A673 (cell line): ENCODE data around the gene FETUB. TPM values are rescaled to one million over a fixed set of nuclear protein-coding genes. Genes with fewer than 3 reads are reported as not detected.

ENCODE experiments used
- BruUV-seq: library from RNA; stranded (reverse); fragments of 400-500 nt; replicated peaks from 2 replicates; lab custom pipeline; 2021; lab: Mats Ljungman, UMichigan
- CTCF ChIA-PET: fragments of 300-600 bp; sonication (Branson Sonifier 250); formaldehyde crosslinking; loops from one replicate; lab custom pipeline; 2022; ENCODE audit warnings: antibody characterized with exemption; lab: Charles Lee
- POLR2A ChIA-PET: fragments of 300-600 bp; sonication (Branson Sonifier 250); formaldehyde crosslinking; loops from one replicate; lab custom pipeline; 2022; ENCODE audit warnings: antibody characterized with exemption; ENCODE audit not compliant: low non-redundant PET; lab: Charles Lee
- DNase-seq: peaks from one replicate; pipeline ENCODE4 v3.0.0-alpha.2; 2015; ENCODE audit warnings: low spot score
- H3K27ac ChIP-seq: fragments of 200-600 bp; sonication (generic); 2 replicates; pipeline ENCODE4 v1.5.1; 2016; ENCODE audit warnings: mixed run types, low read depth, mild to moderate bottlenecking, mixed read lengths, antibody characterized with exemption, low read length; ENCODE audit not compliant: poor library complexity, severe bottlenecking
- H3K27me3 ChIP-seq: fragments of 200-600 bp; sonication (generic); replicated peaks from 2 replicates; pipeline ENCODE4 v1.6.1; 2017; ENCODE audit warnings: mixed run types, low read depth, mild to moderate bottlenecking, mixed read lengths, antibody characterized with exemption, low read length; ENCODE audit not compliant: insufficient read depth, poor library complexity
- H3K36me3 ChIP-seq: fragments of 200-600 bp; sonication (generic); 2 replicates; pipeline ENCODE4 v1.6.1; 2016; ENCODE audit warnings: mixed run types, mild to moderate bottlenecking, mixed read lengths, antibody characterized with exemption, low read length; ENCODE audit not compliant: insufficient read depth, poor library complexity, severe bottlenecking
- H3K4me1 ChIP-seq: fragments of 200-600 bp; sonication (generic); 2 replicates; pipeline ENCODE4 v1.6.1; 2017; ENCODE audit warnings: mixed run types, mild to moderate bottlenecking, mixed read lengths, antibody characterized with exemption, low read length; ENCODE audit not compliant: insufficient read depth, poor library complexity, severe bottlenecking
- H3K4me3 ChIP-seq: fragments of 200-600 bp; sonication (generic); 2 replicates; pipeline ENCODE4 v1.5.1; 2016; ENCODE audit warnings: low read depth, mixed run types, mild to moderate bottlenecking, mixed read lengths, low read length; ENCODE audit not compliant: poor library complexity, severe bottlenecking
- H3K9me3 ChIP-seq: fragments of 200-600 bp; sonication (generic); 2 replicates; pipeline ENCODE4 v1.6.1; 2016; ENCODE audit warnings: mixed run types, low read depth, mild to moderate bottlenecking, mixed read lengths, antibody characterized with exemption, low read length; ENCODE audit not compliant: poor library complexity, severe bottlenecking
- EZH2 ChIP-seq: fragments of 200-600 bp; sonication (generic); IDR thresholded peaks from 2 replicates; pipeline ENCODE4 v1.6.1; 2017; ENCODE audit warnings: borderline replicate concordance, low read depth, mild to moderate bottlenecking, mixed read lengths, antibody characterized with exemption, low read length; ENCODE audit not compliant: poor library complexity, severe bottlenecking
- intact Hi-C: fragments of 100-400 bp; cut with micrococcal nuclease; formaldehyde crosslinking; loops from one replicate; pipeline ENCODE4 v1.10.0; 2022; ENCODE audit not compliant: unreplicated experiment
- total RNA-seq: library from RNA; stranded (reverse); gene quantifications from 2 replicates; pipeline ENCODE4 v1.2.3, GENCODE V29; 2021
- TF ChIP-seq, protein P1 (sequence below): fragments of 300-800, 200-600 bp; sonication (generic); conservative IDR thresholded peaks from 2 replicates; pipeline ENCODE4 v1.5.1; 2017; ENCODE audit warnings: low read depth, mild to moderate bottlenecking, antibody characterized with exemption, low read length, moderate library complexity, mixed read lengths

The FETUB gene
- total RNA-seq, 1 experiment from 2014 or later, result not detected

DNA sequence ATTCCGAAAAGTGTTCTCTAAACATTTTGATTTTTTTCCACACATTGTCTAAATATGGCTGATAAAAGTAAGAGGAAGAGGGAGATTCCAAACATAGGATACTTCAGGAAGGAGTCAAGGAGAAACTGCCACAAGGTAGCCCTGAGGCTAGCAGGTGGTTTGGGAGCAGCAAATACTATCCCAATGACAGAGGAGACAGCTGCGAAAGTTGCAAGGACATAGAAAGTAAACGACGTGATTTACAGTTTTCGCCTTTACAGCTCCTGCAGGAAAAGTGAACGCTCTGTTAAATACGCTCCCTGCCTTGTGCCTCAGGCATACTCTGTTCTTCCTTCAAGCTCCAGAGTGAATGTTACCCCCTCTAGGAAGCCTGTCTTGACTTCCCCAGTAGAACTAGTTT, 3.7 kb upstream of the FETUB start:
- H3K4me1 ChIP-seq, result no peaks in the 10 kb centered on the region
- H3K27ac ChIP-seq, result no peak overlapping the region
- intact Hi-C loops, result no loop called here
- H3K4me3 ChIP-seq, result no peak overlapping the region
- ChIA-PET POLR2A (no interaction called here), CTCF (no interaction called here)
- no peaks in the 10 kb centered on the region for H3K36me3 ChIP-seq
- TF ChIP-seq EZH2, result no peak
- TF ChIP-seq, protein P1, sequence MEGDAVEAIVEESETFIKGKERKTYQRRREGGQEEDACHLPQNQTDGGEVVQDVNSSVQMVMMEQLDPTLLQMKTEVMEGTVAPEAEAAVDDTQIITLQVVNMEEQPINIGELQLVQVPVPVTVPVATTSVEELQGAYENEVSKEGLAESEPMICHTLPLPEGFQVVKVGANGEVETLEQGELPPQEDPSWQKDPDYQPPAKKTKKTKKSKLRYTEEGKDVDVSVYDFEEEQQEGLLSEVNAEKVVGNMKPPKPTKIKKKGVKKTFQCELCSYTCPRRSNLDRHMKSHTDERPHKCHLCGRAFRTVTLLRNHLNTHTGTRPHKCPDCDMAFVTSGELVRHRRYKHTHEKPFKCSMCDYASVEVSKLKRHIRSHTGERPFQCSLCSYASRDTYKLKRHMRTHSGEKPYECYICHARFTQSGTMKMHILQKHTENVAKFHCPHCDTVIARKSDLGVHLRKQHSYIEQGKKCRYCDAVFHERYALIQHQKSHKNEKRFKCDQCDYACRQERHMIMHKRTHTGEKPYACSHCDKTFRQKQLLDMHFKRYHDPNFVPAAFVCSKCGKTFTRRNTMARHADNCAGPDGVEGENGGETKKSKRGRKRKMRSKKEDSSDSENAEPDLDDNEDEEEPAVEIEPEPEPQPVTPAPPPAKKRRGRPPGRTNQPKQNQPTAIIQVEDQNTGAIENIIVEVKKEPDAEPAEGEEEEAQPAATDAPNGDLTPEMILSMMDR, result no peak
- no TSS peak for BruUV-seq
- DNase-seq, result no peak
- H3K9me3 ChIP-seq, result no peaks in the 10 kb centered on the region
- H3K27me3 ChIP-seq, result no peaks in the 10 kb centered on the region

DNA sequence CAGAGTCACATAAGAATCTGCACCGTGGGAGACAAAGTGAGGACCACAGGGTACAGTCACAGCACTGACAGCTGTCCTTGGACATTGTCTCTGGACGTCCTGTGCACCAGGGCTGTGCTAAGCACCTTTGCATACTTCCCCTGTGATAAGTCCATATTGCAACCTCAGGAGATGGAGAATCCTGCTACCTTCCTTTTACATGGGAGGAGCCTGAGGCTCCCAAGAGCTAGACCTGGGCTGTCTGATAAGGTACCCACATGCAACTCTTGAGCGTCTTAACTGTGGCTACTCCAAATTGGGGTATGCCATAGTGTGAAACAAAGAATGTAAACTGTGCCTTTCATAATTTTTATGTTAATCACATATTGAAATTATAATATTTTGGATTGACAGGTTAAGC, 2.5 kb upstream of the FETUB start:
- Histone ChIP-seq H3K9me3 (no peaks in the 10 kb centered on the region), H3K36me3 (no peaks in the 10 kb centered on the region), H3K4me3 (no peak overlapping the region), H3K27me3 (no peaks in the 10 kb centered on the region), H3K4me1 (no peaks in the 10 kb centered on the region), H3K27ac (no peak overlapping the region)
- ChIA-PET CTCF (no interaction called here), POLR2A (no interaction called here)
- BruUV-seq, result no TSS peak
- no peak for DNase-seq
- intact Hi-C loops, result no loop called here
- TF ChIP-seq, protein P1, result no peak

DNA sequence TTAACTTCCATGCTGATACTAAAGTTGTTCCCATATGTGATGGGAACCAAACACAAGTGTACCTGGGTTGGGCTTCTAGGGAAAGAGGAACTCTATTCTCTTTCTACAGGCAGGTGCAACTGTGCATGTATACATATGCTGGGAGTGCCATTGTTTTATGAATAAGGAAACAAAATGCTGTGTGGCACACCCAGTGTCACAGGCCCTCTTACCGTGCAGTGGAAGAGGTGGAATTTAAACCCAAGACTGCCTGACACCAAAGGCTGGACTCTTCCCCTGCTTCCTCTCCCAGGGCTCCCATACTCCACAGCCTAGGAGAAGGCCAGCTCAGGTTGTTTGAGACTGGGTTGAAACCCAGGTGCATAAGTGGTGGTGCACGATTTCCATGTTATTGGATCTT, 1.9 kb upstream of the FETUB start:
- intact Hi-C loops, result no loop called here
- CTCF ChIA-PET, result no interaction called here
- no peaks in the 10 kb centered on the region for H3K27me3 ChIP-seq
- no peaks in the 10 kb centered on the region for H3K9me3 ChIP-seq
- POLR2A ChIA-PET, result no interaction called here
- H3K4me3 ChIP-seq, result no peak overlapping the region
- no peaks in the 10 kb centered on the region for H3K36me3 ChIP-seq
- H3K27ac ChIP-seq, result no peak overlapping the region
- BruUV-seq, result no TSS peak
- H3K4me1 ChIP-seq, result no peaks in the 10 kb centered on the region
- DNase-seq, result no peak
- TF ChIP-seq EZH2, result no peak
- TF ChIP-seq, protein P1, result no peak
